ENCODE data around the gene CLEC20A.

DNA sequence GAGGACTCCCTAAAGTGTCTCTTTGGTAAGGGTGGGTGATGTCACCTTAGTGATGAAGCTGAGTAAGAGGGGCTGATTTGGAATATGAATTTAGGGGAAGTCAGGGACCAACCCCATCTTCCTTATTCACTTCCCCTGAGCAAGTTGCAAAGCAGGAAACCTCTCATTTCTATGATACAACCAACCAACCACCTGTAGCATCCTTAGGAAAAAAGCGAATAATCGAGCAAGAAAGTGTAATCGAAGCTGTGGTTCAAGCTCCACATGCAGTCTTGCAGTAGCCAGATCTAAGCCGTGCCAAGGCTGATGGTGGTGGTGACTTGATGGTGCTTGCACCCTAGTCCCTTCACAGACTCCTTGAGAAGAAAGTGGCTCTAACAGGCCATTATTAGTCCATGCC lies 19.3 kb upstream of the CLEC20A start:
- TF ChIP-seq, protein P1, sequence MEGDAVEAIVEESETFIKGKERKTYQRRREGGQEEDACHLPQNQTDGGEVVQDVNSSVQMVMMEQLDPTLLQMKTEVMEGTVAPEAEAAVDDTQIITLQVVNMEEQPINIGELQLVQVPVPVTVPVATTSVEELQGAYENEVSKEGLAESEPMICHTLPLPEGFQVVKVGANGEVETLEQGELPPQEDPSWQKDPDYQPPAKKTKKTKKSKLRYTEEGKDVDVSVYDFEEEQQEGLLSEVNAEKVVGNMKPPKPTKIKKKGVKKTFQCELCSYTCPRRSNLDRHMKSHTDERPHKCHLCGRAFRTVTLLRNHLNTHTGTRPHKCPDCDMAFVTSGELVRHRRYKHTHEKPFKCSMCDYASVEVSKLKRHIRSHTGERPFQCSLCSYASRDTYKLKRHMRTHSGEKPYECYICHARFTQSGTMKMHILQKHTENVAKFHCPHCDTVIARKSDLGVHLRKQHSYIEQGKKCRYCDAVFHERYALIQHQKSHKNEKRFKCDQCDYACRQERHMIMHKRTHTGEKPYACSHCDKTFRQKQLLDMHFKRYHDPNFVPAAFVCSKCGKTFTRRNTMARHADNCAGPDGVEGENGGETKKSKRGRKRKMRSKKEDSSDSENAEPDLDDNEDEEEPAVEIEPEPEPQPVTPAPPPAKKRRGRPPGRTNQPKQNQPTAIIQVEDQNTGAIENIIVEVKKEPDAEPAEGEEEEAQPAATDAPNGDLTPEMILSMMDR (IDR thresholded peaks at IDR 0.05) = no peak
- TF ChIP-seq ZFX (IDR thresholded peaks at IDR 0.05; ENCODE audit: borderline replicate concordance) = no peak
